Stimulated activated CD4-positive, alpha-beta T cell treated with anti-CD3 and anti-CD28 coated beads, Interleukin-1b, Interleukin-23, amount 100 ng/mL, for 4 hours (primary cell): Measurements from ENCODE around the gene GIT1.

Source experiments
- DNase-seq, 2 donors: peaks; one replicate each; pipeline ENCODE4 v3.0.0-alpha.2; 2020; ENCODE audit warnings: low read depth in 2 of 2

The GIT1 gene

GRCh38 chr17:29589524-29590410 lies at the start of gene GIT1:
Gene GIT1, minus strand, starts transcription at chr17:29589648. Its CDS starts 270 bp downstream, at chr17:29589378.
- peak; percentile 76 to 84 for DNase-seq

- no peak for DNase-seq
Observed at GRCh38 chr17:29633886-29634285, 44.4 kb upstream of the GIT1 start.

- DNase-seq, result no peak
Observed at GRCh38 chr17:29630630-29631193, 41.3 kb upstream of the GIT1 start.

GRCh38 chr17:29629839-29630238 lies 40.4 kb upstream of the GIT1 start:
- no peak for DNase-seq

GRCh38 chr17:29628644-29629043 lies 39.2 kb upstream of the GIT1 start:
- no peak for DNase-seq

GRCh38 chr17:29627951-29628350 lies 38.5 kb upstream of the GIT1 start:
- DNase-seq, result no peak

- no peak for DNase-seq
Observed at GRCh38 chr17:29625037-29625750, 35.7 kb upstream of the GIT1 start.

- no peak for DNase-seq
Observed at GRCh38 chr17:29624586-29624985, 35.1 kb upstream of the GIT1 start.

GRCh38 chr17:29623283-29623647 lies 33.8 kb upstream of the GIT1 start:
- no peak for DNase-seq

- peak; percentile 60 to 74 for DNase-seq
Observed at GRCh38 chr17:29622337-29623282, 33.2 kb upstream of the GIT1 start, which contains the start of gene CORO6. Gene CORO6, minus strand, starts transcription at chr17:29622912. Its CDS starts 1,491 bp downstream, at chr17:29621421.

- DNase-seq, result no peak
Observed at GRCh38 chr17:29621751-29622194, 32.3 kb upstream of the GIT1 start.

- DNase-seq, result no peak
Observed at GRCh38 chr17:29620779-29621500, 31.5 kb upstream of the GIT1 start.

GRCh38 chr17:29620271-29620670 lies 30.8 kb upstream of the GIT1 start:
- no peak for DNase-seq

GRCh38 chr17:29619251-29619650 lies 29.8 kb upstream of the GIT1 start:
- no peak for DNase-seq

- no peak for DNase-seq
Observed at GRCh38 chr17:29618272-29619065, 29.0 kb upstream of the GIT1 start.

GRCh38 chr17:29617481-29618271 lies 28.2 kb upstream of the GIT1 start:
- peak; percentile 82 to 88 for DNase-seq

- DNase-seq, result peak; percentile 87 to 90
Observed at GRCh38 chr17:29617125-29617480, 27.7 kb upstream of the GIT1 start.

- DNase-seq, result no peak
Observed at GRCh38 chr17:29616300-29617048, 27.0 kb upstream of the GIT1 start.
